Measurements from ENCODE around the gene SETDB2.

- TF ChIP-seq CTCF (IDR thresholded peaks at IDR 0.05) (no peak), POLR2AphosphoS5 (IDR thresholded peaks at IDR 0.05) (no peak), POLR2A (IDR thresholded peaks at IDR 0.05) (no peak), EP300 (IDR thresholded peaks at IDR 0.05; ENCODE audit: low read depth) (no peak)
Measured at GRCh38 chr13:49476529-49476928, 32.5 kb downstream of the SETDB2 start.
